Tibial nerve (tissue), 4 donors: ENCODE measurements around the gene ING3.

Source experiments
- CTCF ChIP-seq, 5 experiments: fragments of 200-600 bp in 3 of 5; fragments of 450-650 bp in 2 of 5; sonication (generic) in 3 of 5; IDR thresholded peaks; one replicate each; pipeline ENCODE4 v1.5.1; 2016 to 2019; ENCODE audit warnings: antibody characterized with exemption in 5 of 5, mild to moderate bottlenecking in 3 of 5, moderate library complexity in 2 of 5
- EP300 ChIP-seq, 2 donors: sonication (generic); formaldehyde crosslinking; IDR thresholded peaks; one replicate each; pipeline ENCODE4 v1.6.1; 2017; ENCODE audit warnings: antibody characterized with exemption in 2 of 2, mild to moderate bottlenecking in 1 of 2
- POLR2A ChIP-seq, 2 donors: fragments of 450-650 bp; IDR thresholded peaks; one replicate each; pipeline ENCODE4 v1.6.1; 2017; ENCODE audit warnings: antibody characterized with exemption in 2 of 2, mild to moderate bottlenecking in 2 of 2, moderate library complexity in 2 of 2

GRCh38 chr7:120949998-120950538 is 509 bp upstream of the ING3 start:
- no peak for TF ChIP-seq CTCF (IDR thresholded peaks at IDR 0.05)
- peak in 1 of 2 donors; percentile 34 for TF ChIP-seq EP300 (IDR thresholded peaks at IDR 0.05)
- TF ChIP-seq POLR2A (IDR thresholded peaks at IDR 0.05), result no peak
